ENCODE results near the gene ATG14. TPM values are rescaled to one million over a fixed set of nuclear protein-coding genes. Genes with fewer than 3 reads are reported as not detected.
A peak's percentile ranks its signal among the peaks of the same experiment; 100 is the strongest.
"Not testable (repeated sequence)": the region's sequence is repeated elsewhere in the genome, so short reads cannot be mapped to it uniquely, and the experiment has no call there.

The ATG14 gene
- total RNA-seq: 9.3 and 10.5 TPM in 2 replicates

- DNase-seq (ENCODE audit: low read depth): peak; percentile 64
- FAIRE-seq: no peak
- H3K27me3 ChIP-seq (ENCODE audit: control insufficient read depth, insufficient read depth, low read length): no peaks in the 10 kb centered on the region
- H3K4me3 ChIP-seq (ENCODE audit: low read depth, low read length): peak within 1 kb of the TSS; percentile 77
- no peaks in the 10 kb centered on the region for H3K36me3 ChIP-seq (ENCODE audit: control insufficient read depth, insufficient read depth, low read length)
- TF ChIP-seq, protein P1, sequence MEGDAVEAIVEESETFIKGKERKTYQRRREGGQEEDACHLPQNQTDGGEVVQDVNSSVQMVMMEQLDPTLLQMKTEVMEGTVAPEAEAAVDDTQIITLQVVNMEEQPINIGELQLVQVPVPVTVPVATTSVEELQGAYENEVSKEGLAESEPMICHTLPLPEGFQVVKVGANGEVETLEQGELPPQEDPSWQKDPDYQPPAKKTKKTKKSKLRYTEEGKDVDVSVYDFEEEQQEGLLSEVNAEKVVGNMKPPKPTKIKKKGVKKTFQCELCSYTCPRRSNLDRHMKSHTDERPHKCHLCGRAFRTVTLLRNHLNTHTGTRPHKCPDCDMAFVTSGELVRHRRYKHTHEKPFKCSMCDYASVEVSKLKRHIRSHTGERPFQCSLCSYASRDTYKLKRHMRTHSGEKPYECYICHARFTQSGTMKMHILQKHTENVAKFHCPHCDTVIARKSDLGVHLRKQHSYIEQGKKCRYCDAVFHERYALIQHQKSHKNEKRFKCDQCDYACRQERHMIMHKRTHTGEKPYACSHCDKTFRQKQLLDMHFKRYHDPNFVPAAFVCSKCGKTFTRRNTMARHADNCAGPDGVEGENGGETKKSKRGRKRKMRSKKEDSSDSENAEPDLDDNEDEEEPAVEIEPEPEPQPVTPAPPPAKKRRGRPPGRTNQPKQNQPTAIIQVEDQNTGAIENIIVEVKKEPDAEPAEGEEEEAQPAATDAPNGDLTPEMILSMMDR (IDR thresholded peaks at IDR 0.05; ENCODE audit: insufficient read depth, low read length, severe bottlenecking): no peak
Measured at GRCh38 chr14:55411426-55412389, at the start of gene ATG14. ATG14 (minus strand) TSS chr14:55411830; CDS start chr14:55411822, 8 bp downstream.

GRCh38 chr14:55458800-55459515 lies 47.3 kb upstream of the ATG14 start:
- H3K27me3 ChIP-seq (ENCODE audit: control insufficient read depth, insufficient read depth, low read length): no peaks in the 10 kb centered on the region
- H3K36me3 ChIP-seq (ENCODE audit: control insufficient read depth, insufficient read depth, low read length): no peaks in the 10 kb centered on the region
- TF ChIP-seq, protein P1 (IDR thresholded peaks at IDR 0.05; ENCODE audit: insufficient read depth, low read length, severe bottlenecking): no peak
- FAIRE-seq (no peak), DNase-seq (ENCODE audit: low read depth) (peak; percentile 95)
- no peak overlapping the region for H3K4me3 ChIP-seq (ENCODE audit: low read depth, low read length)

GRCh38 chr14:55457496-55457895 lies 45.9 kb upstream of the ATG14 start:
- FAIRE-seq (no peak), DNase-seq (ENCODE audit: low read depth) (no peak)
- no peaks in the 10 kb centered on the region for H3K36me3 ChIP-seq (ENCODE audit: control insufficient read depth, insufficient read depth, low read length)
- TF ChIP-seq, protein P1 (IDR thresholded peaks at IDR 0.05; ENCODE audit: insufficient read depth, low read length, severe bottlenecking): no peak
- H3K27me3 ChIP-seq (ENCODE audit: control insufficient read depth, insufficient read depth, low read length): no peaks in the 10 kb centered on the region
- H3K4me3 ChIP-seq (ENCODE audit: low read depth, low read length): no peak overlapping the region

GRCh38 chr14:55456411-55456810 lies 44.8 kb upstream of the ATG14 start:
- not testable (repeated sequence) for H3K4me3 ChIP-seq (ENCODE audit: low read depth, low read length); FAIRE-seq; H3K36me3 ChIP-seq (ENCODE audit: control insufficient read depth, insufficient read depth, low read length); DNase-seq (ENCODE audit: low read depth); H3K27me3 ChIP-seq (ENCODE audit: control insufficient read depth, insufficient read depth, low read length)

DNA sequence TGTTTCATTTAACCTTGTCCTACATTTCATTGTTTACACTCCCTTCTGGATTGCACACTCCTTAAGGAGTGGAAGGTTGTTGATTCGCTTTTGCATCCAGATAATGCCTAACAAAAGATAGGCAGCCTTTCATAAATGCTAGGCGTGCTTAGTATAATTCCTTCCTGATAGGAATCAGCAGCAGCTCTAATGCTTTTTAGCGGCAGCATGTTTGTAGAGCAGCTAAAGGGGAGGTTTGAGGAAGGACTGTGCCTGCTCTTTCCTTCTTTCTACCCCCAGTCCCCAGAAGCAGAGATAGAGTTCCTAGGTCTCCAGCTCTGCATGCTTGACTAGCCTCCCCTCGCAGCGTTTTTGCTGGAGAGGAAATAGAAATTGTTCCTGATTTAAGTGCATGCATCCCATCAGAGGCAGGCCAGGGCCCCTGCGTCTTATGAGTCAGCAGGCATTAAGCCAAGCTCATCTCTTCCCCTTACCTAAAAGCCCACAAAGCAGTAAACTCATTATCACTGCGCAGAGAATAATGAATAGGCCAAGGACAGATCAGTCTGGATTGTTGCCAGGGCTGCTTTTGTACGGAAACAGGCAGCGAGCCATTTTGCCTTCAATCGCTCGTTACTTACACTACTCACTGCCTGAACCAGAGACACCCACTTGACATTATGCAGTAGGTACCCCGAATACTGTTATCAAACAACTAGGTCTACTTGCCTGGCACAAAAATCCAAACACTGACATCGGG lies 42.8 kb upstream of the ATG14 start:
- no peaks in the 10 kb centered on the region for H3K36me3 ChIP-seq (ENCODE audit: control insufficient read depth, insufficient read depth, low read length)
- TF ChIP-seq, protein P1 (IDR thresholded peaks at IDR 0.05; ENCODE audit: insufficient read depth, low read length, severe bottlenecking): no peak
- DNase-seq (ENCODE audit: low read depth) (peak; percentile 81), FAIRE-seq (no peak)
- H3K4me3 ChIP-seq (ENCODE audit: low read depth, low read length): no peak overlapping the region
- no peaks in the 10 kb centered on the region for H3K27me3 ChIP-seq (ENCODE audit: control insufficient read depth, insufficient read depth, low read length)

All from bronchial epithelial cell (primary cell).